PC-9 (cell line): ENCODE measurements around the gene SNX27. TPM values are rescaled to one million over a fixed set of nuclear protein-coding genes. Genes with fewer than 3 reads are reported as not detected.

Source experiments
- BruUV-seq: library from RNA; stranded (reverse); fragments of 400-500 nt; replicated peaks from 2 replicates; lab custom pipeline; 2021; lab: Mats Ljungman, UMichigan
- CTCF ChIA-PET: fragments of 300-600 bp; sonication (Branson Sonifier 250); formaldehyde crosslinking; loops from one replicate; lab custom pipeline; 2022; ENCODE audit warnings: antibody characterized with exemption; lab: Charles Lee
- POLR2A ChIA-PET: fragments of 300-600 bp; sonication (Branson Sonifier 250); formaldehyde crosslinking; loops from one replicate; lab custom pipeline; 2022; ENCODE audit warnings: antibody characterized with exemption; ENCODE audit not compliant: unreplicated experiment; lab: Charles Lee
- DNase-seq, 2 experiments: peaks; one replicate each; pipeline versions ENCODE4 v3.0.0 to v3.0.0-alpha.2; 2015 to 2022; ENCODE audit warnings: mixed read lengths in 1 of 2
- H2AFZ ChIP-seq: fragments of 200-600 bp; sonication (generic); 2 replicates; pipeline ENCODE4 v1.8.1; 2017; ENCODE audit warnings: antibody characterized with exemption
- H3F3A ChIP-seq: fragments of 200-600 bp; sonication (generic); 2 replicates; pipeline ENCODE4 v1.8.1; 2017; ENCODE audit warnings: antibody characterized with exemption, mild to moderate bottlenecking, low read depth; ENCODE audit not compliant: insufficient read depth
- H3K27ac ChIP-seq: fragments of 200-600 bp; sonication (generic); 2 replicates; pipeline ENCODE4 v1.6.1; 2016; ENCODE audit warnings: mixed run types
- H3K27me3 ChIP-seq: fragments of 200-600 bp; sonication (generic); 2 replicates; pipeline ENCODE4 v1.6.1; 2016; ENCODE audit warnings: low read depth, mixed run types; ENCODE audit not compliant: insufficient read depth
- H3K36me3 ChIP-seq: fragments of 200-600 bp; sonication (generic); 2 replicates; pipeline ENCODE4 v1.6.1; 2016; ENCODE audit warnings: low read depth, mixed run types
- H3K4me1 ChIP-seq: fragments of 200-600 bp; sonication (generic); replicated peaks from 2 replicates; pipeline ENCODE4 v1.6.1; 2016; ENCODE audit warnings: mixed run types; ENCODE audit not compliant: insufficient read depth
- H3K4me2 ChIP-seq: fragments of 200-600 bp; sonication (generic); 2 replicates; pipeline ENCODE4 v1.6.1; 2017; ENCODE audit warnings: mixed run types
- H3K4me3 ChIP-seq: fragments of 200-600 bp; sonication (generic); 2 replicates; pipeline ENCODE4 v1.6.1; 2016; ENCODE audit warnings: mixed run types
- H3K79me2 ChIP-seq: fragments of 200-600 bp; sonication (generic); 2 replicates; pipeline ENCODE4 v1.6.1; 2017; ENCODE audit warnings: low read depth, mixed run types
- H3K9me2 ChIP-seq: fragments of 200-600 bp; sonication (generic); 2 replicates; pipeline ENCODE4 v1.8.1; 2017; ENCODE audit warnings: mild to moderate bottlenecking; ENCODE audit not compliant: insufficient read depth
- H3K9me3 ChIP-seq: fragments of 200-600 bp; sonication (generic); 2 replicates; pipeline ENCODE4 v1.8.1; 2016; ENCODE audit warnings: low read depth; ENCODE audit not compliant: insufficient read depth
- H4K20me1 ChIP-seq: fragments of 200-600 bp; sonication (generic); 2 replicates; pipeline ENCODE4 v1.8.1; 2017; ENCODE audit not compliant: insufficient read depth
- EZH2 ChIP-seq: fragments of 200-600 bp; sonication (generic); IDR thresholded peaks from 2 replicates; pipeline ENCODE4 v1.8.0; 2017; ENCODE audit warnings: antibody characterized with exemption, low read depth
- intact Hi-C: fragments of 100-400 bp; cut with micrococcal nuclease; formaldehyde crosslinking; loops from one replicate; pipeline ENCODE4 v1.10.0; 2022; ENCODE audit not compliant: unreplicated experiment
- total RNA-seq: library from RNA; stranded (reverse); gene quantifications from 2 replicates; pipeline ENCODE4 v1.2.3, GENCODE V29; 2021
- TF ChIP-seq, protein P1 (sequence below): fragments of 200-600 bp; sonication (generic); conservative IDR thresholded peaks from 2 replicates; pipeline ENCODE4 v1.6.1; 2017; ENCODE audit warnings: mixed run types, antibody characterized with exemption, mild to moderate bottlenecking, moderate library complexity

Gene SNX27
- total RNA-seq, 1 experiment from 2014 or later: 40.1 TPM

DNA sequence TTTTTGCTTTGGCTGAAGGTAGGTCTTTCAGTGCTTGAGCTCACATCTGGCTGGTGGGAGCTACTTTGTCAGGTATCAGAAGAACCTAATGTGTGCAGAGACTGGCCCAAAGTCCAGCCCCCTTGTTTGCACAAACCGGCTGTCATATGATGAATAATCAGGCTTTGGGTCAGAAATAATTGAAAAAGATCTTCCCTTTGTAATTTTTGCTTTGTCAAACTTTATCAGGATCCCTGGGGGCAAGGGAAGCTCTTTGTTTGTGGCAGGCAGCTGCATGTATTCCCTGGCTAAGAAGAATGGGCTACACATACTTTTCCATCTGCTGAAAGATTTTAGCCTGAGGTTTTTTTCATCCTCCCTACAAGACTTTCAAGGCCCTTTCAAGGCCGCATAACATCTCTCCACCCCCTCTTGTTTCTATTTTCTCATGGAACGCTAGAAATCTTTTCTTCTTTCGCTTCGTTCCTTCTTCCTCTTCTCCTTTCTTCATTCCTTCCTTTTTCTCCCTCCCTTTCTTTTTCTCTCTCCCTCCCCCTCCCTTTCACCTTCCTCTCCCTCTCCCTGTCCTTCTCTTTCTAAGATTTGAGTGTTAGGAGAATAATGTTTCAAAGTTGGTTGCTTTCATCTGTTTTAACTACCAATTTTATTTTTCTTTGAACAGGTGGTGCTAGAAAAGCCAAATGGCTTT lies 46.2 kb upstream of the SNX27 start:
- H3K27me3 ChIP-seq: no peaks in the 10 kb centered on the region
- intact Hi-C loops: no loop called here
- H4K20me1 ChIP-seq: peaks cover 8% of the 10 kb centered on the region
- peaks cover 48% of the 10 kb centered on the region for H3K36me3 ChIP-seq
- H3F3A ChIP-seq: peaks cover 69% of the 10 kb centered on the region
- no peaks in the 10 kb centered on the region for H3K9me3 ChIP-seq
- H3K9me2 ChIP-seq: no peaks in the 10 kb centered on the region
- no peak for DNase-seq
- peaks cover 52% of the 10 kb centered on the region for H3K4me1 ChIP-seq
- peaks cover 17% of the 10 kb centered on the region; the same call in 1 of the 2 replicates for H3K79me2 ChIP-seq
- H3K4me3 ChIP-seq: no peak overlapping the region
- BruUV-seq: no TSS peak
- TF ChIP-seq EZH2: no peak
- TF ChIP-seq, protein P1, sequence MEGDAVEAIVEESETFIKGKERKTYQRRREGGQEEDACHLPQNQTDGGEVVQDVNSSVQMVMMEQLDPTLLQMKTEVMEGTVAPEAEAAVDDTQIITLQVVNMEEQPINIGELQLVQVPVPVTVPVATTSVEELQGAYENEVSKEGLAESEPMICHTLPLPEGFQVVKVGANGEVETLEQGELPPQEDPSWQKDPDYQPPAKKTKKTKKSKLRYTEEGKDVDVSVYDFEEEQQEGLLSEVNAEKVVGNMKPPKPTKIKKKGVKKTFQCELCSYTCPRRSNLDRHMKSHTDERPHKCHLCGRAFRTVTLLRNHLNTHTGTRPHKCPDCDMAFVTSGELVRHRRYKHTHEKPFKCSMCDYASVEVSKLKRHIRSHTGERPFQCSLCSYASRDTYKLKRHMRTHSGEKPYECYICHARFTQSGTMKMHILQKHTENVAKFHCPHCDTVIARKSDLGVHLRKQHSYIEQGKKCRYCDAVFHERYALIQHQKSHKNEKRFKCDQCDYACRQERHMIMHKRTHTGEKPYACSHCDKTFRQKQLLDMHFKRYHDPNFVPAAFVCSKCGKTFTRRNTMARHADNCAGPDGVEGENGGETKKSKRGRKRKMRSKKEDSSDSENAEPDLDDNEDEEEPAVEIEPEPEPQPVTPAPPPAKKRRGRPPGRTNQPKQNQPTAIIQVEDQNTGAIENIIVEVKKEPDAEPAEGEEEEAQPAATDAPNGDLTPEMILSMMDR: no peak
- CTCF ChIA-PET: no interaction called here
- POLR2A ChIA-PET: no interaction called here
- no peak overlapping the region for H2AFZ ChIP-seq
- no peak overlapping the region for H3K4me2 ChIP-seq
- no peak overlapping the region for H3K27ac ChIP-seq

GRCh38 chr1:151568626-151569088 lies 43.2 kb upstream of the SNX27 start:
- peak overlapping the region; percentile 77 for H3K27ac ChIP-seq
- H4K20me1 ChIP-seq: peaks cover 3% of the 10 kb centered on the region; the same call in 1 of the 2 replicates
- H3K4me3 ChIP-seq: no peak overlapping the region
- peak in 1 of 2 experiments; percentile 83 for DNase-seq
- TF ChIP-seq, protein P1: no peak
- TF ChIP-seq EZH2: no peak
- peaks cover 53% of the 10 kb centered on the region for H3K4me1 ChIP-seq
- no peaks in the 10 kb centered on the region for H3K9me3 ChIP-seq
- peak overlapping the region; percentile 40 for H3K4me2 ChIP-seq
- intact Hi-C loops: no loop called here
- POLR2A ChIA-PET: no interaction called here
- peaks cover 21% of the 10 kb centered on the region for H3K79me2 ChIP-seq
- H3F3A ChIP-seq: peaks cover 74% of the 10 kb centered on the region
- H2AFZ ChIP-seq: no peak overlapping the region
- H3K27me3 ChIP-seq: no peaks in the 10 kb centered on the region
- no TSS peak for BruUV-seq
- CTCF ChIA-PET: interaction anchor here (0.5 to 1.0 kb wide), 2 partner anchors 21 to 123 kb away, joined by 3 to 4 read pairs; no protein-coding TSS in a partner anchor
- H3K9me2 ChIP-seq: no peaks in the 10 kb centered on the region
- H3K36me3 ChIP-seq: peaks cover 51% of the 10 kb centered on the region

- peaks cover 73% of the 10 kb centered on the region for H3F3A ChIP-seq
- ChIA-PET CTCF (no interaction called here), POLR2A (no interaction called here)
- H3K4me2 ChIP-seq: peak overlapping the region; percentile 40
- H3K27me3 ChIP-seq: no peaks in the 10 kb centered on the region
- peaks cover 27% of the 10 kb centered on the region for H3K79me2 ChIP-seq
- BruUV-seq: no TSS peak
- H2AFZ ChIP-seq: no peak overlapping the region
- intact Hi-C loops: no loop called here
- TF ChIP-seq, protein P1: no peak
- no peak for TF ChIP-seq EZH2
- peaks cover 74% of the 10 kb centered on the region for H3K4me1 ChIP-seq
- H3K9me2 ChIP-seq: no peaks in the 10 kb centered on the region
- peak in 1 of 2 experiments; percentile 13 for DNase-seq
- H3K36me3 ChIP-seq: peaks cover 51% of the 10 kb centered on the region
- H4K20me1 ChIP-seq: peaks cover 3% of the 10 kb centered on the region; the same call in 1 of the 2 replicates
- H3K27ac ChIP-seq: peak overlapping the region; percentile 77
- H3K9me3 ChIP-seq: no peaks in the 10 kb centered on the region
- no peak overlapping the region for H3K4me3 ChIP-seq
Measured at GRCh38 chr1:151570819-151571218, 41.0 kb upstream of the SNX27 start.
